Occipital lobe (tissue), 2 donors: Measurements from ENCODE around the gene DPH6. TPM values are rescaled to one million over a fixed set of nuclear protein-coding genes. Genes with fewer than 3 reads are reported as not detected.
"Not testable (repeated sequence)": the region's sequence is repeated elsewhere in the genome, so short reads cannot be mapped to it uniquely, and the experiment has no call there.

Experiments
- DNase-seq: peaks from one replicate; lab custom pipeline; 2025; lab: John Stamatoyannopoulos, UW
- total RNA-seq: library from RNA; depleted of rRNA; stranded (reverse); fragments of >200 nt; gene quantifications from one replicate; pipeline ENCODE4 v1.2.3, GENCODE V29; 2014

DPH6 gene
- total RNA-seq, 1 donor from 2014 or later = 12.9 TPM

DNA sequence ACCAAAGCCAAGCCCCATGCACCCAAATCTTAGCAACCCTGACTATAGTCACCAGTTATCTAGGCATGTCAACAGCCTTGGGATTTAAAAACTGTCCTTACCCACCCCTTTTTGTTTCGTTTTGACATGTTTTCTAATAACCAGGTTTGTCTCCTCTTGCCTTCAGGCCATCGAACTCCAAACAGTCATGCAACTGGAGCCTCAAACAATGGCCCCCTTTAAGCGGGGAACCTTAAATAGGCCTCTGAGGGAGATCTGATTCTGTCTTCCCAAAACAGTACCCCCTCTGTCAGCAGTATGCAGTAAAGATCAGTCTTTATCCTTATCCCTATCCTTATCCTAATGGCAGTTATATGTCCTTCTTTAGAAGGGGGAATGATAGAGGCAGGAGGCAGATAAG, 105.7 kb downstream of the DPH6 start:
- DNase-seq = no peak

GRCh38 chr15:35439291-35439690, 106.7 kb downstream of the DPH6 start:
- no peak for DNase-seq

- no peak for DNase-seq
Measured at GRCh38 chr15:35437157-35437556, 108.8 kb downstream of the DPH6 start.

- no peak for DNase-seq
Measured at GRCh38 chr15:35436422-35436821, 109.5 kb downstream of the DPH6 start.

DNA sequence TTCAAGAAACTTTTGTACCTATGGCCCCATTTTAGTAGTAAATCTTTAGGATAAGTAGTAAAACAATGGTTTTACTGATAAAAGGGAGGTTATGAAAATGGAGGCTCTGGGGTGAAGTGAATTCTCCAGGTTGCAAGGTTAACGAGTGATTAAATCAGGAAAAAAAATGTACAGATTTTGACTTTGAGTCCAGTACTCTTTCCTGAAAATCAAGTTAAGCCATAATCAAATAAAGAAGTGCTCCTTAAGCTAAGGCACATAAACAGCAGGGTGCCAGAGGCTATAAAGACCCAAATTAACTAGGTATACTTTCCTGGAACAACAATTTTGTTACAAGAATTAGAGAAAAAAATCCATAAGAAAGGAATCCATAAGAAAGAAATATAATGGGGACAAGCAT, 114.7 kb downstream of the DPH6 start:
- no peak for DNase-seq

- DNase-seq = no peak
Measured at GRCh38 chr15:35430301-35430700, 115.7 kb downstream of the DPH6 start.

- DNase-seq = no peak
Measured at GRCh38 chr15:35427496-35427895, 118.5 kb downstream of the DPH6 start.

DNA sequence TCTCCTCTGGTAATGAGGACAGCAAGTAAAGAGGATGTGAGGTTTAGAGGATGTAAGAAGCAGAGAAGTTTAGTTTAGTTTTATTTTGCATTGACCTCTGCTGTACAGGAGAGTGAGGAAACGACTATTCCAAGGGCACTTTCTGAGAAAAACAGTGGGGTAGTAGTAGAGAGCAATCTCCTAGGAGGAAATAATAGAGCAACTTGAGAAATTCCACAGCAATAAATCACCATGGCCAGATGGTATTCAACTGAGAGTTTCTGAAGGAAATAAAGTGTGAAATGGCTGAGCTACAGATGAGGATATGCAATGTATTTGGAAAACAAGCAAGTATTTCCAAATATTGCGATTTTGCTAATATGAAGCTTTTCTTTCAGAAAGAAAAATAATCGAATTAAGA, 118.9 kb downstream of the DPH6 start:
- no peak for DNase-seq

GRCh38 chr15:35410775-35411174, 135.2 kb downstream of the DPH6 start:
- no peak for DNase-seq

DNA sequence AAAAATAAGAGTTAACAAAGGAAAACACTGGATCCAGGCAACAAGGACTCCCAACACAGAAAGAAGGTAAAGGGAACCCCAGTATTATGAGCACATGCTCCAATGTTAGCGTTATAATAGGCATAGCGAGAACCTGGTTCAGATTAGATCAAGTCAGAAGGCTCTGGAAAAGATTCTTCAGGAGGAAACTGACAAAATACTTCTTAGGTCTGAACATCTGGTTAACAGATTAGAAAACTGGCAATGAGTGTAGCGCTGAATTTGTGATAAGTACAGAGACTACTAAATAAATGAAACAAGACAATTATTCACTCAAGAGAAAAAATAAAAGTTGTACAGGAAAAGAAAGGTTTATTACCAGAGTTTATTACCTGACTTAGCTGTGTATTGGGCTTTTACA, 146.1 kb downstream of the DPH6 start:
- no peak for DNase-seq

GRCh38 chr15:35397027-35397426, 148.9 kb downstream of the DPH6 start:
- no peak for DNase-seq

DNA sequence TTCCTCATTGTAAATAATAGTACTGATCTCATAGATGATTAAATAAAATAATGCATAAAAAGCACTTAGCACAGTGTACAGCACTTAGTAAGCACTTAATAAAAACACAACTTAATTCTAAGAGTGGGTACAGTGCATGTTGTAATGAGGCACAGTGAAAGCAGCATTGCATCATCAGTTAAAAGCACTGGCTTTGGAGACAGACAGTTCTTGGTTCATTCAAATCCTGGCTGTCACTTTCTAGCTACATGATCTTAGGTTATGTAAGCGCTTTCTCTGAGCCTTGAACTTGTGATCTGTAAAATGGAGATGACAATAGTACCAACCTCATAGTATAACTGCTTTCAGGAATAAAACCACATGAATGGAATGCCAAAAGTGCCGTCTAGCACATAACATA, 151.5 kb downstream of the DPH6 start:
- DNase-seq = no peak

DNA sequence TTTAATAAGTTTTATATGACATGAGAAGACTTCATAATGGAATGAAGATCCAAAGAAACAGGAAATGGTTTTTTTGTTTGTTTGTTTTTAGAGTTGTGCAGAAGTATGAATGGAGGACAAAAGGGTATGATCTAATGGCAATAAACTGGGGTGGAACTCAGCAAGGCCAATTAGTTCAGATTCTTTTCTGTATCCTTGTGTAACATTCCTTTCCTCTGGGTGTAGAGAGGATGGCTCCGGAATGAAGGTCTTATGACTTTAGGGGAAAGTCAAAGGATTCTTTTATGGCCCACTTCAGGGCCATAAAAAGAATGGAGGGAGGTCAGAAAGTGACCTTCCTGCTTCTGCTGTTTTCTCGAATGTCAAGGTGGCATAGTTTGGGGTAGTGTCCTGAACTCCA, 152.6 kb downstream of the DPH6 start:
- no peak for DNase-seq

GRCh38 chr15:35391408-35391984, 154.5 kb downstream of the DPH6 start:
- DNase-seq = not testable (repeated sequence)

- no peak for DNase-seq
Measured at GRCh38 chr15:35383506-35383905, 162.5 kb downstream of the DPH6 start.

- no peak for DNase-seq
Measured at GRCh38 chr15:35381328-35381727, 164.6 kb downstream of the DPH6 start.

GRCh38 chr15:35379972-35380371, 166.0 kb downstream of the DPH6 start:
- no peak for DNase-seq

- DNase-seq = not testable (repeated sequence)
Measured at GRCh38 chr15:35378454-35378853, 167.5 kb downstream of the DPH6 start.

DNA sequence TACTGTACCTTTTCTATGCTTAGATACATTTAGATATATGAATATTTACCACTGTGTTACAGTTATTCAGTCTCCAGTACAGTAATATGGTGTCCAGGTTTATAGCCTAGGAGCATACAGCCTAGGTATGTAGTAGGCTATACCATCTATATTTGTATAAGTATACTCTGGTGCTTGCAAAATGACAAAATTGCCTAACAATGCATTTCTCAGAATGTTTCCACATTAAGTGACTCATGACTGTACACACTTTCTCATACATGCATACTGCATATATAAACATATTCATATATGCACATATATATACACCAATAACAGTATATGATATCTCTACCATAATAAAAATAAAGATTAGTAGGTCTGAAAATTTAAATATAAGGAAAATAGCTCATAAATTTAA, 169.3 kb downstream of the DPH6 start:
- no peak for DNase-seq

DNA sequence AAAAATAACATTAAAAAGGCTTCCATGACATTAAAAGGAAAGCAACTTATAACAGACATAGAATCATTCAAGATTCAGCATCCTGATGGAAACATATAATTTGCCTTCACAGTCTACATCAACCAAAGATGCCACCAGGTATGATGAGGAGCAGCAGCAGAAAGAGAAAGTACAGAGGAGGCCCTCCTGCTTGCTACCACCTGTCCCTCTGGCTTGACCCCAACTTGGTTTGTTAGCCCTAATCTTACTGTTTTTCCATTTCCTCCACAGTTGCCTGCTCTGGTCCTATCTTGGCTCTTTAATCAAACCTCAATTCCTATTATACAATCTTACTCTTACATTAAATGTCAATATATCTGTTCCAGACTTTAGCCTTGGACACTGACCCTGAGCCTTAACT, 171.3 kb downstream of the DPH6 start:
- no peak for DNase-seq

- DNase-seq = no peak
Measured at GRCh38 chr15:35362195-35362829, 183.7 kb downstream of the DPH6 start.

DNA sequence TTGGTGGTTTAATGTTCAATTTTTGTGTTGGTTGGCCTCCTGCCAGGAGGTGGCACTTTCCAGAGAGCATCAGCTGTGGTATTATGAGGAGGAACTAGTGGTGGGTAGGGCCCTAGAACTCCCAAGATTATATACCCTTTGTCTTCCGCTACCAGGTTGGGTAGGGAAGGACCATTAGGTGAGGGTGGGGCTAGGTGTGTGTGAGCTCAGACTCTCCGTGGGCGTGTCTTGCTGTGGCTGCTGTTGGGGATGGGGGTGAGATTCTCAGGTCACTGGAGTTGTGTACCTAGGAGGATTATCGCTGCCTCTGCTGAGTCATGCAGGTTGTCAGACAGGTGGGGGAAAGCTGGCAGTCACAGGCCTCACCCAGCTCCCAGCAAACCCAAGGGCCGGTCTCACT, 187.1 kb downstream of the DPH6 start:
- DNase-seq = no peak

- no peak for DNase-seq
Measured at GRCh38 chr15:35351059-35351458, 194.9 kb downstream of the DPH6 start.

DNA sequence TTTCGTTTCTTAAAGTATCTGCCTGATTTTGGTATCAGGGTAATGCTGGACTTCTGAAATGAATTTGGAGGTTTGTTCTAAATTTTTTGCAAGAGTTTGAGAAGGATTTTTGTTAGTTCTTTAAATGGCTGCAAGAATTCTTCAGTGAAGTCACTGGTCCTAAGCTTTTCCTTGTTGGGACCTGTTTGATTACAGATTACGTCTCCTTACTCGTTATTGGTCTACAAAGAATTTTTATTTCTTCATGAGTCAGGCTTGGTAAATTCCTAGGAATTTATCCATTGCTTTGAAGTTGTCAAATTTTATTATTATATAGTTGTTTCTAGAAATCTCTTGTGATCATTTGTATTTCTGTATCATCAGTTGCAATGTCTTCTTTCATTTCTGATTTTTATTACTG, 196.0 kb downstream of the DPH6 start:
- DNase-seq = no peak
